OCI-LY1 (cell line): ENCODE data around the gene COL21A1.

Experiments
- H2AFZ ChIP-seq: fragments of 200-600 bp; sonication (generic), shearing (Covaris generic); 2 replicates; pipeline ENCODE4 v1.6.0; 2014; ENCODE audit warnings: antibody characterized with exemption, mild to moderate bottlenecking, low read length
- H3F3A ChIP-seq: fragments of 200-600 bp; sonication (generic), shearing (Covaris generic); 2 replicates; pipeline ENCODE4 v1.6.0; 2014; ENCODE audit warnings: mild to moderate bottlenecking, antibody characterized with exemption, low read length, moderate library complexity; ENCODE audit not compliant: insufficient read depth
- H3K27ac ChIP-seq: fragments of 200-600 bp; sonication (generic); 2 replicates; pipeline ENCODE4 v1.5.1; 2014; ENCODE audit warnings: low read length, mixed run types, mild to moderate bottlenecking, low read depth; ENCODE audit not compliant: poor library complexity, severe bottlenecking
- H3K27me3 ChIP-seq: fragments of 200-600 bp; sonication (generic); 2 replicates; pipeline ENCODE4 v1.6.0; 2014; ENCODE audit warnings: antibody characterized with exemption, mild to moderate bottlenecking, low read length, moderate library complexity; ENCODE audit not compliant: insufficient read depth
- H3K36me3 ChIP-seq: fragments of 200-600 bp; sonication (generic); 2 replicates; pipeline ENCODE4 v1.6.1; 2014; ENCODE audit warnings: mild to moderate bottlenecking, antibody characterized with exemption, low read length, moderate library complexity, mixed read lengths; ENCODE audit not compliant: insufficient read depth
- H3K4me1 ChIP-seq: fragments of 200-600 bp; sonication (generic); 2 replicates; pipeline ENCODE4 v1.5.1; 2014; ENCODE audit warnings: mild to moderate bottlenecking, low read length, moderate library complexity; ENCODE audit not compliant: insufficient read depth, severe bottlenecking
- H3K4me2 ChIP-seq: fragments of 200-600 bp; sonication (generic), shearing (Covaris generic); 2 replicates; pipeline ENCODE4 v1.6.1; 2014; ENCODE audit warnings: low read length
- H3K4me3 ChIP-seq: fragments of 200-600 bp; sonication (generic); 2 replicates; pipeline ENCODE4 v1.5.1; 2014; ENCODE audit warnings: low read length, low read depth, mild to moderate bottlenecking, mixed read lengths; ENCODE audit not compliant: poor library complexity, severe bottlenecking
- H3K79me2 ChIP-seq: fragments of 200-600 bp; shearing (Covaris generic); 2 replicates; pipeline ENCODE4 v1.6.1; 2016; ENCODE audit warnings: mixed run types, low read length, mixed read lengths; ENCODE audit not compliant: insufficient read depth
- H3K9ac ChIP-seq: fragments of 200-600 bp; sonication (generic), shearing (Covaris generic); 2 replicates; pipeline ENCODE4 v1.6.1; 2014; ENCODE audit warnings: mild to moderate bottlenecking, low read length, mixed read lengths
- H3K9me2 ChIP-seq: fragments of 200-600 bp; sonication (generic), shearing (Covaris generic); 2 replicates; pipeline ENCODE4 v1.6.1; 2014; ENCODE audit warnings: low read depth, mild to moderate bottlenecking, low read length, mixed read lengths
- H3K9me3 ChIP-seq: fragments of 200-600 bp; shearing (Covaris generic); 2 replicates; pipeline ENCODE4 v1.6.1; 2014; ENCODE audit warnings: low read length, mixed read lengths
- H4K20me1 ChIP-seq: fragments of 200-600 bp; sonication (generic), shearing (Covaris generic); 2 replicates; pipeline ENCODE4 v1.6.0; 2016; ENCODE audit warnings: mild to moderate bottlenecking, low read length; ENCODE audit not compliant: insufficient read depth
- EZH2 ChIP-seq: fragments of 200-600 bp; sonication (generic), shearing (Covaris generic); IDR thresholded peaks from 2 replicates; pipeline ENCODE4 v1.8.0; 2017; ENCODE audit warnings: borderline replicate concordance, mixed run types, mild to moderate bottlenecking, antibody characterized with exemption, low read length, moderate library complexity, mixed read lengths
- TF ChIP-seq, protein P1 (sequence below): fragments of 200-600 bp; sonication (generic), shearing (Covaris generic); IDR thresholded peaks from 2 replicates; pipeline ENCODE4 v1.5.1; 2017; ENCODE audit warnings: mild to moderate bottlenecking, antibody characterized with exemption, low read length, moderate library complexity, mixed read lengths

Gene COL21A1

DNA sequence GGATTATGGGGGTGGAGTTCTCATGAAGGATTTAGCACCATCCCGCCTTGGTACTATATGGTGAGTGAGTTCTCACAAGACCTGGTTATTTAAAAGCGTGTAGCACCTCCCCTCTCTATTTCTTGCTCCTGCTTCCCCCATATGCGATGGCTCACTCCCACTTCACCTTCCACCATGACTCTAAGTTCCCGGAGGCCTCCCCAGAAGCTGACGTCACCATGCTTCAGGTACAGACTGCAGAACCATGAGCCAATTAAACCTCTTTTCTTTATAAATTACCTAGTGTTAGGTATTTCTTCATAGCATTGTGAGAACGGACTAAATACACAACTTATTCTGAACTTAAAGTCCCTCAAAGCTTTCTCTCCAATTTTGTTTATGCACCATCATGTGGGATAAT is 208.6 kb downstream of the COL21A1 start:
- Histone ChIP-seq H3F3A (no peaks in the 10 kb centered on the region), H3K27me3 (no peaks in the 10 kb centered on the region), H3K27ac (no peak overlapping the region), H3K9me2 (no peaks in the 10 kb centered on the region), H3K9me3 (no peaks in the 10 kb centered on the region), H3K4me3 (no peak overlapping the region), H3K4me2 (no peak overlapping the region), H3K9ac (no peak overlapping the region), H2AFZ (no peak overlapping the region), H3K36me3 (no peaks in the 10 kb centered on the region), H4K20me1 (no peaks in the 10 kb centered on the region), H3K4me1 (no peaks in the 10 kb centered on the region), H3K79me2 (no peaks in the 10 kb centered on the region)
- TF ChIP-seq, protein P1, sequence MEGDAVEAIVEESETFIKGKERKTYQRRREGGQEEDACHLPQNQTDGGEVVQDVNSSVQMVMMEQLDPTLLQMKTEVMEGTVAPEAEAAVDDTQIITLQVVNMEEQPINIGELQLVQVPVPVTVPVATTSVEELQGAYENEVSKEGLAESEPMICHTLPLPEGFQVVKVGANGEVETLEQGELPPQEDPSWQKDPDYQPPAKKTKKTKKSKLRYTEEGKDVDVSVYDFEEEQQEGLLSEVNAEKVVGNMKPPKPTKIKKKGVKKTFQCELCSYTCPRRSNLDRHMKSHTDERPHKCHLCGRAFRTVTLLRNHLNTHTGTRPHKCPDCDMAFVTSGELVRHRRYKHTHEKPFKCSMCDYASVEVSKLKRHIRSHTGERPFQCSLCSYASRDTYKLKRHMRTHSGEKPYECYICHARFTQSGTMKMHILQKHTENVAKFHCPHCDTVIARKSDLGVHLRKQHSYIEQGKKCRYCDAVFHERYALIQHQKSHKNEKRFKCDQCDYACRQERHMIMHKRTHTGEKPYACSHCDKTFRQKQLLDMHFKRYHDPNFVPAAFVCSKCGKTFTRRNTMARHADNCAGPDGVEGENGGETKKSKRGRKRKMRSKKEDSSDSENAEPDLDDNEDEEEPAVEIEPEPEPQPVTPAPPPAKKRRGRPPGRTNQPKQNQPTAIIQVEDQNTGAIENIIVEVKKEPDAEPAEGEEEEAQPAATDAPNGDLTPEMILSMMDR = no peak
- no peak for TF ChIP-seq EZH2

DNA sequence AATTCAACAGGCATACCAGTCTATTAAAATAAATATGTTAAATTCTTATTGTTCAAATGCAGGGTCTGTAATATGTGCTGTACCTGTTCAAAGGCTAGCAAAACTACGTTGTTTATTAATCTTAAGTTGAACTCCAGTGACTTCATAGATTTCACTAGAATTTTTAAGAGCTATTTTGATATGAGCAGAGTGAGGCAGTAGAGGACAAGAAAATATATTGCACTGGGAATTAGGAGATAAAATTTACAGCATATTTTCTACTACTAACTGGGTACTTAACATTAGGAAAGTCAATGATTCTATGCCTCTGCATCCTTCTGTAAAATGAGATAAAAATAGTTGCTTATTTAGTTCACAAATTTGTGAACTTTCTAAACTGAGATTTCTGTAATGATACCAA is 209.8 kb downstream of the COL21A1 start:
- Histone ChIP-seq H3K27me3 (no peaks in the 10 kb centered on the region), H3K9ac (no peak overlapping the region), H3K4me1 (no peaks in the 10 kb centered on the region), H3K4me3 (no peak overlapping the region), H3K79me2 (no peaks in the 10 kb centered on the region), H4K20me1 (no peaks in the 10 kb centered on the region), H3K9me3 (no peaks in the 10 kb centered on the region), H3K9me2 (no peaks in the 10 kb centered on the region), H3K36me3 (no peaks in the 10 kb centered on the region), H3F3A (no peaks in the 10 kb centered on the region), H3K4me2 (no peak overlapping the region), H2AFZ (no peak overlapping the region), H3K27ac (no peak overlapping the region)
- TF ChIP-seq EZH2 = no peak
- TF ChIP-seq, protein P1 = no peak

DNA sequence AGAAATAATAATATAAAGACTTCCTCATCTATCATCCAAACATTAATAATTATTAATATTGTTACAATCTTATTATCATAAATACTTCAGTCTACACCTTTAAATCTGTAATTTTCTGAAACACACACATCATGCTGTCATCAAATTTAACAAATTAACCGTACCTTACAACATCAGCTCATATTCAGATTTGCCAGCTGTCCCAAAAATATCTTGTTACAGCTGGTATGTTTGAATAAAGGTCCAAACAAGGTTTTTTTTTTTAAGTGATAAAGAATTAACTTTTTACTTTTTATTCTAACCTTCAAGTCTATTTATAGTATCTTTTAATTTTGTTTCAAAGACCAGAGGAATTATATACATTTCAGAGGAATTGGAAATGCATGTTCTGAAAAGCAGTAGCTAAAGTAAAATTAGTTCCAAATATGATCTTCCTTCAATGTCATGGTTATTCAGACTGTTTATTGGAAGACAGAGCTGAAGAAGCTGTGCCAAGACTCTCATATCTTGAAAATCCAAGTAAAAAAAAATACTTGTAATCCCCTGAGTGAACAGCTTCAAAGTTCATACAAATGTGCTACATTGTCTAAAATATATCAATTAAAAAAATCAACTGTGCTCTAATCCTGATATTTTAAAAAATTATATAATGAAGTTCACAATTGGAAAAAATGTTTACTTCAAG is 210.3 kb downstream of the COL21A1 start:
- no peak overlapping the region for H2AFZ ChIP-seq
- no peak for TF ChIP-seq EZH2
- TF ChIP-seq, protein P1 = no peak

More for the DNA sequence above, 210.3 kb downstream of the COL21A1 start:
- Histone ChIP-seq H4K20me1 (no peaks in the 10 kb centered on the region), H3K9me3 (no peaks in the 10 kb centered on the region), H3K36me3 (no peaks in the 10 kb centered on the region), H3K4me2 (no peak overlapping the region), H3K4me3 (no peak overlapping the region), H3K9ac (no peak overlapping the region), H3K9me2 (no peaks in the 10 kb centered on the region), H3K79me2 (no peaks in the 10 kb centered on the region), H3K4me1 (no peaks in the 10 kb centered on the region), H3K27me3 (no peaks in the 10 kb centered on the region), H3F3A (no peaks in the 10 kb centered on the region), H3K27ac (no peak overlapping the region)
